Stomach (tissue), 4 donors: ENCODE results near the gene LRRC8B.
"Not testable (repeated sequence)": the region's sequence is repeated elsewhere in the genome, so short reads cannot be mapped to it uniquely, and the experiment has no call there.

Experiments used
- CTCF ChIP-seq, 7 experiments: fragments of 450-650 bp in 4 of 7; fragments of 200-600 bp in 3 of 7; sonication (generic) in 3 of 7; IDR thresholded peaks; one replicate each; pipeline ENCODE4 v1.5.1; 2016 to 2019; ENCODE audit warnings: antibody characterized with exemption in 7 of 7, control low read depth in 2 of 7, mild to moderate bottlenecking in 1 of 7
- EP300 ChIP-seq: sonication (generic); formaldehyde crosslinking; IDR thresholded peaks from one replicate; pipeline ENCODE4 v1.6.1; 2017; ENCODE audit warnings: antibody characterized with exemption
- POLR2A ChIP-seq, 4 donors: fragments of 450-650 bp; IDR thresholded peaks; one replicate each; pipeline ENCODE4 v1.6.1; 2016; ENCODE audit warnings: antibody characterized with exemption in 4 of 4, control low read depth in 2 of 4, mild to moderate bottlenecking in 1 of 4, moderate library complexity in 1 of 4
- POLR2AphosphoS5 ChIP-seq, 3 donors: sonication (generic); formaldehyde crosslinking; IDR thresholded peaks; one replicate each; pipeline ENCODE4 v1.6.1; 2016; ENCODE audit warnings: antibody characterized with exemption in 3 of 3

- TF ChIP-seq CTCF (IDR thresholded peaks at IDR 0.05); POLR2A (IDR thresholded peaks at IDR 0.05); POLR2AphosphoS5 (IDR thresholded peaks at IDR 0.05); EP300: not testable (repeated sequence)
Measured at GRCh38 chr1:89543632-89544031, 19.0 kb downstream of the LRRC8B start.
